Keratinocyte (primary cell): Measurements from ENCODE around the gene KRTAP5-8. TPM values are rescaled to one million over a fixed set of nuclear protein-coding genes. Genes with fewer than 3 reads are reported as not detected.

ENCODE experiments used
- DNase-seq: peaks from one replicate; pipeline ENCODE4 v3.0.0-alpha.2; 2011; ENCODE audit warnings: low read depth, missing footprints, low spot score
- FAIRE-seq: peaks from 2 replicates; lab custom pipeline; 2011; peaks lifted over from hg19 to GRCh38; lab: Jason Lieb, UNC
- H2AFZ ChIP-seq: 2 replicates; pipeline ENCODE4 v1.6.0; 2012; ENCODE audit warnings: low read length, control low read depth, inconsistent platforms; ENCODE audit not compliant: control insufficient read depth
- H3K27ac ChIP-seq: 2 replicates; pipeline ENCODE4 v1.5.1; 2011; ENCODE audit warnings: low read length; ENCODE audit not compliant: control insufficient read depth, insufficient read depth
- H3K27me3 ChIP-seq: 3 replicates; pipeline ENCODE4 v1.6.0; 2011; ENCODE audit warnings: low read length; ENCODE audit not compliant: control insufficient read depth, insufficient read depth; ENCODE audit errors: extremely low read depth
- H3K36me3 ChIP-seq, 2 experiments: 2 replicates in 1 of 2; 3 replicates in 1 of 2; pipeline ENCODE4 v1.5.1; 2011; ENCODE audit warnings: low read length in 2 of 2, mild to moderate bottlenecking in 1 of 2; ENCODE audit not compliant: control insufficient read depth in 2 of 2, insufficient read depth in 2 of 2; ENCODE audit errors: extremely low read depth in 1 of 2
- H3K4me1 ChIP-seq: 3 replicates; pipeline ENCODE4 v1.5.1; 2011; ENCODE audit warnings: low read length; ENCODE audit not compliant: control insufficient read depth, insufficient read depth; ENCODE audit errors: extremely low read depth
- H3K4me2 ChIP-seq: 3 replicates; pipeline ENCODE4 v1.6.0; 2011; ENCODE audit warnings: low read depth, low read length; ENCODE audit not compliant: control insufficient read depth, insufficient read depth; ENCODE audit errors: extremely low read depth
- H3K4me3 ChIP-seq, 3 experiments: fragments of 200-600 bp in 1 of 3; sonication (generic) in 1 of 3; 2 replicates in 2 of 3; 3 replicates in 1 of 3; pipeline ENCODE4 v1.5.1; 2011 to 2016; ENCODE audit warnings: low read length in 3 of 3, mild to moderate bottlenecking in 3 of 3, control low read depth in 2 of 3, inconsistent platforms in 1 of 3, low read depth in 1 of 3, mixed read lengths in 1 of 3, mixed run types in 1 of 3, moderate library complexity in 1 of 3; ENCODE audit not compliant: control insufficient read depth in 2 of 3, insufficient read depth in 2 of 3; ENCODE audit errors: extremely low read depth in 1 of 3
- H3K79me2 ChIP-seq: 2 replicates; pipeline ENCODE4 v1.6.0; 2012; ENCODE audit warnings: low read length; ENCODE audit not compliant: control insufficient read depth, insufficient read depth
- H3K9ac ChIP-seq: 3 replicates; pipeline ENCODE4 v1.6.0; 2011; ENCODE audit warnings: low read length; ENCODE audit not compliant: control insufficient read depth, insufficient read depth; ENCODE audit errors: extremely low read depth
- H3K9me1 ChIP-seq: 3 replicates; pipeline ENCODE4 v1.6.0; 2011; ENCODE audit warnings: low read length; ENCODE audit not compliant: control insufficient read depth, insufficient read depth; ENCODE audit errors: extremely low read depth
- H3K9me3 ChIP-seq: 2 replicates; pipeline ENCODE4 v1.5.1; 2012; ENCODE audit warnings: low read depth, low read length; ENCODE audit not compliant: control insufficient read depth
- H4K20me1 ChIP-seq: 3 replicates; pipeline ENCODE4 v1.6.0; 2011; ENCODE audit warnings: low read length; ENCODE audit not compliant: control insufficient read depth, insufficient read depth; ENCODE audit errors: extremely low read depth
- EZH2 ChIP-seq: IDR thresholded peaks from one replicate; pipeline ENCODE4 v1.6.1; 2012; ENCODE audit warnings: inconsistent platforms, mild to moderate bottlenecking, low read length, moderate library complexity
- dilution Hi-C: fragments of 300-500 bp; cut with MboI; formaldehyde crosslinking; loops from one replicate; pipeline ENCODE4 v1.7.0; 2020; ENCODE audit warnings: low sequenced_read_pairs; ENCODE audit not compliant: extremely low pct_ligation_motif_present
- polyA plus RNA-seq, 5 experiments: library from polyadenylated mRNA; depleted of rRNA in 3 of 5; stranded (reverse) in 3 of 5; stranded (forward) in 1 of 5; unstranded in 1 of 5; fragments of >200 nt; gene quantifications; 1 replicate in 1 of 5; 2 replicates in 3 of 5; 3 replicates in 1 of 5; pipeline versions ENCODE4 v1.2.1 to v1.2.3, GENCODE V29; 2011 to 2012; ENCODE audit warnings: missing spikeins in 2 of 5, low read depth in 1 of 5, low replicate concordance in 1 of 5
- TF ChIP-seq, protein P1 (sequence below), 3 experiments: IDR thresholded peaks in 1 of 3; conservative IDR thresholded peaks in 1 of 3; optimal IDR thresholded peaks in 1 of 3; 2 replicates in 2 of 3; 3 replicates in 1 of 3; pipeline versions ENCODE3 to v1.5.1; 2011; ENCODE audit warnings: low read length in 3 of 3, mild to moderate bottlenecking in 3 of 3, moderate library complexity in 2 of 3, control low read depth in 1 of 3, inconsistent platforms in 1 of 3; ENCODE audit not compliant: insufficient read depth in 2 of 3; ENCODE audit errors: extremely low read depth in 1 of 3

The KRTAP5-8 gene
- polyA plus RNA-seq, 1 donor (not counting 4 experiments of a cell fraction or from before 2014, with no cell fraction given) = not detected

DNA sequence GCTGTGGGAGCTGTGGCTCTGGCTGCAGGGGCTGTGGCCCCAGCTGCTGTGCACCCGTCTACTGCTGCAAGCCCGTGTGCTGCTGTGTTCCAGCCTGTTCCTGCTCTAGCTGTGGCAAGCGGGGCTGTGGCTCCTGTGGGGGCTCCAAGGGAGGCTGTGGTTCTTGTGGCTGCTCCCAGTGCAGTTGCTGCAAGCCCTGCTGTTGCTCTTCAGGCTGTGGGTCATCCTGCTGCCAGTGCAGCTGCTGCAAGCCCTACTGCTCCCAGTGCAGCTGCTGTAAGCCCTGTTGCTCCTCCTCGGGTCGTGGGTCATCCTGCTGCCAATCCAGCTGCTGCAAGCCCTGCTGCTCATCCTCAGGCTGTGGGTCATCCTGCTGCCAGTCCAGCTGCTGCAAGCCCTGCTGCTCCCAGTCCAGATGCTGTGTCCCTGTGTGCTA lies 10.9 kb downstream of the KRTAP5-8 start:
- H3K4me3 ChIP-seq = no peak overlapping the region
- dilution Hi-C loops = no loop called here
- DNase-seq (no peak), FAIRE-seq (no peak)
- no peaks in the 10 kb centered on the region for H3K9me3 ChIP-seq
- no peak overlapping the region for H3K27ac ChIP-seq
- TF ChIP-seq EZH2 = no peak
- TF ChIP-seq, protein P1, sequence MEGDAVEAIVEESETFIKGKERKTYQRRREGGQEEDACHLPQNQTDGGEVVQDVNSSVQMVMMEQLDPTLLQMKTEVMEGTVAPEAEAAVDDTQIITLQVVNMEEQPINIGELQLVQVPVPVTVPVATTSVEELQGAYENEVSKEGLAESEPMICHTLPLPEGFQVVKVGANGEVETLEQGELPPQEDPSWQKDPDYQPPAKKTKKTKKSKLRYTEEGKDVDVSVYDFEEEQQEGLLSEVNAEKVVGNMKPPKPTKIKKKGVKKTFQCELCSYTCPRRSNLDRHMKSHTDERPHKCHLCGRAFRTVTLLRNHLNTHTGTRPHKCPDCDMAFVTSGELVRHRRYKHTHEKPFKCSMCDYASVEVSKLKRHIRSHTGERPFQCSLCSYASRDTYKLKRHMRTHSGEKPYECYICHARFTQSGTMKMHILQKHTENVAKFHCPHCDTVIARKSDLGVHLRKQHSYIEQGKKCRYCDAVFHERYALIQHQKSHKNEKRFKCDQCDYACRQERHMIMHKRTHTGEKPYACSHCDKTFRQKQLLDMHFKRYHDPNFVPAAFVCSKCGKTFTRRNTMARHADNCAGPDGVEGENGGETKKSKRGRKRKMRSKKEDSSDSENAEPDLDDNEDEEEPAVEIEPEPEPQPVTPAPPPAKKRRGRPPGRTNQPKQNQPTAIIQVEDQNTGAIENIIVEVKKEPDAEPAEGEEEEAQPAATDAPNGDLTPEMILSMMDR (optimal IDR thresholded peaks at IDR 0.05 in 1 of 3, IDR thresholded peaks at IDR 0.05 in 1 of 3, conservative IDR thresholded peaks at IDR 0.05 in 1 of 3; ENCODE audit: extremely low read depth in 1 of 3, insufficient read depth in 2 of 3, low read length in 3 of 3) = no peak
- no peaks in the 10 kb centered on the region for H3K4me1 ChIP-seq
- H4K20me1 ChIP-seq = no peaks in the 10 kb centered on the region
- no peaks in the 10 kb centered on the region for H3K27me3 ChIP-seq
- H3K79me2 ChIP-seq = no peaks in the 10 kb centered on the region
- H3K9ac ChIP-seq = no peak overlapping the region
- H3K36me3 ChIP-seq = no peaks in the 10 kb centered on the region
- H3K9me1 ChIP-seq = no peaks in the 10 kb centered on the region
- no peak overlapping the region for H3K4me2 ChIP-seq
- no peak overlapping the region for H2AFZ ChIP-seq

DNA sequence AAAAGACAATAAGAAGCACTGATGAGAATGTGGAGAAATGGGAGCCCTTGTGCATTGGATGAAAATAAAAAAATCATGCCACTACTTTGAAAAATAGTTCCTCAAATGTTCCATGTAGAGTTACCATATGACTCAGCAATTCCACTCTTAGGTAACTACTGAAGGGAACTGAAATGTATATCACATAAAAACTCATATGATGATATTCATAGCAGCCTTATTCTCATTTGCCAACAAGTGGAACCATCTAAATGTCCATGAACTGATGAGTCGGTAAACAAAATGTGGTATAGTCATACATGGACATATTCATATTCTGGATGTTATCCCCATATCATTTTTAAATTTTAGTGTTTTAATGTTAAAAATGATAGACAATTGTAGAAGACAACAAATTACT lies 13.9 kb downstream of the KRTAP5-8 start:
- Histone ChIP-seq H3K79me2 (no peaks in the 10 kb centered on the region), H3K36me3 (no peaks in the 10 kb centered on the region), H3K4me1 (no peaks in the 10 kb centered on the region), H2AFZ (no peak overlapping the region), H3K27ac (no peak overlapping the region), H3K4me3 (no peak overlapping the region), H3K27me3 (peaks cover 4% of the 10 kb centered on the region), H3K4me2 (no peak overlapping the region), H4K20me1 (no peaks in the 10 kb centered on the region), H3K9me3 (no peaks in the 10 kb centered on the region), H3K9me1 (no peaks in the 10 kb centered on the region), H3K9ac (no peak overlapping the region)
- FAIRE-seq (no peak), DNase-seq (no peak)
- TF ChIP-seq EZH2 = no peak
- TF ChIP-seq, protein P1 (optimal IDR thresholded peaks at IDR 0.05 in 1 of 3, IDR thresholded peaks at IDR 0.05 in 1 of 3, conservative IDR thresholded peaks at IDR 0.05 in 1 of 3; ENCODE audit: extremely low read depth in 1 of 3, insufficient read depth in 2 of 3, low read length in 3 of 3) = no peak
- dilution Hi-C loops = no loop called here
